SK-N-SH (cell line): ENCODE data around the gene IGHMBP2. TPM values are rescaled to one million over a fixed set of nuclear protein-coding genes. Genes with fewer than 3 reads are reported as not detected.
A peak's percentile ranks its signal among the peaks of the same experiment; 100 is the strongest.

Experiments used
- CTCF ChIA-PET: fragments of 300-600, 350-600 bp; formaldehyde crosslinking; extraction: SDS; loops from one replicate; lab custom pipeline; 2021; lab: Yijun Ruan, JAX
- POLR2A ChIA-PET: fragments of 350-600 bp; sonication (Branson Sonifier 250); formaldehyde crosslinking; extraction: SDS; loops from one replicate; lab custom pipeline; 2020; ENCODE audit warnings: antibody characterized with exemption, inconsistent platforms; lab: Yijun Ruan, JAX
- DNase-seq: peaks from one replicate; pipeline ENCODE4 v3.0.0; 2012
- H2AFZ ChIP-seq: fragments of 200-600 bp; sonication (generic); 2 replicates; pipeline ENCODE4 v1.8.1; 2016; ENCODE audit warnings: antibody characterized with exemption, mild to moderate bottlenecking, low read depth
- H3F3A ChIP-seq: fragments of 200-600 bp; sonication (generic); replicated peaks from 2 replicates; pipeline ENCODE3; 2016; ENCODE audit warnings: antibody characterized with exemption, mild to moderate bottlenecking; ENCODE audit not compliant: insufficient read depth
- H3K27ac ChIP-seq, 2 experiments: fragments of 200-500 bp in 1 of 2; fragments of 200-600 bp in 1 of 2; sonication (Bioruptor generic) in 1 of 2; sonication (generic), shearing (Covaris generic) in 1 of 2; 2 replicates each; pipeline versions ENCODE4 v1.5.1 to v1.6.1; 2014 to 2016; ENCODE audit warnings: low read depth in 2 of 2, inconsistent platforms in 1 of 2, low read length in 1 of 2, mild to moderate bottlenecking in 1 of 2, mixed read lengths in 1 of 2
- H3K27me3 ChIP-seq: fragments of 200-600 bp; sonication (generic), shearing (Covaris generic); 2 replicates; pipeline ENCODE4 v1.6.1; 2016; ENCODE audit warnings: mixed run types; ENCODE audit not compliant: insufficient read depth
- H3K36me3 ChIP-seq, 2 experiments: fragments of 200-500 bp in 1 of 2; fragments of 200-600 bp in 1 of 2; sonication (Bioruptor generic) in 1 of 2; sonication (generic) in 1 of 2; replicated peaks in 1 of 2; 2 replicates each; pipeline versions ENCODE3 to v1.5.1; 2014 to 2016; ENCODE audit warnings: low read length in 1 of 2, mild to moderate bottlenecking in 1 of 2; ENCODE audit not compliant: insufficient read depth in 2 of 2, control insufficient read depth in 1 of 2
- H3K4me1 ChIP-seq, 2 experiments: fragments of 200-500 bp in 1 of 2; fragments of 200-600 bp in 1 of 2; sonication (Bioruptor generic) in 1 of 2; sonication (generic), shearing (Covaris generic) in 1 of 2; 2 replicates each; pipeline versions ENCODE4 v1.5.1 to v1.6.1; 2014 to 2016; ENCODE audit warnings: low read depth in 1 of 2, low read length in 1 of 2, mixed run types in 1 of 2; ENCODE audit not compliant: insufficient read depth in 2 of 2, control insufficient read depth in 1 of 2
- H3K4me2 ChIP-seq: fragments of 200-600 bp; sonication (generic), shearing (Covaris generic); 2 replicates; pipeline ENCODE4 v1.6.1; 2017; ENCODE audit warnings: mixed run types
- H3K4me3 ChIP-seq, 2 experiments: fragments of 200-500 bp in 1 of 2; fragments of 200-600 bp in 1 of 2; sonication (Bioruptor generic) in 1 of 2; sonication (generic), shearing (Covaris generic) in 1 of 2; 2 replicates each; pipeline versions ENCODE4 v1.5.1 to v1.8.1; 2014 to 2016; ENCODE audit warnings: low read depth in 2 of 2, inconsistent platforms in 1 of 2, low read length in 1 of 2, mild to moderate bottlenecking in 1 of 2, mixed read lengths in 1 of 2, moderate library complexity in 1 of 2
- H3K79me2 ChIP-seq: fragments of 200-600 bp; sonication (generic); 2 replicates; pipeline ENCODE4 v1.8.1; 2017; ENCODE audit warnings: mild to moderate bottlenecking; ENCODE audit not compliant: insufficient read depth
- H3K9ac ChIP-seq: fragments of 200-600 bp; sonication (generic); 2 replicates; pipeline ENCODE4 v1.6.1; 2017; ENCODE audit warnings: mixed run types
- H3K9me2 ChIP-seq: fragments of 200-600 bp; sonication (generic); 2 replicates; pipeline ENCODE4 v1.6.1; 2017; ENCODE audit warnings: mixed run types
- H3K9me3 ChIP-seq: fragments of 200-600 bp; sonication (generic); 2 replicates; pipeline ENCODE4 v1.6.1; 2017; ENCODE audit warnings: mixed run types, mild to moderate bottlenecking, moderate library complexity
- H4K20me1 ChIP-seq: fragments of 200-600 bp; sonication (generic); 2 replicates; pipeline ENCODE4 v1.6.1; 2017; ENCODE audit warnings: mild to moderate bottlenecking, mixed run types; ENCODE audit not compliant: insufficient read depth
- EP300 ChIP-seq, 2 experiments: IDR thresholded peaks; 2 replicates each; pipeline versions ENCODE4 v1.4.0 to v1.6.1; 2012; ENCODE audit warnings: borderline replicate concordance in 1 of 2, low read depth in 1 of 2, low read length in 1 of 2
- FOXJ3 ChIP-seq: sonication (generic); formaldehyde crosslinking; IDR thresholded peaks from 2 replicates; pipeline ENCODE4 v1.5.1; 2020; ENCODE audit warnings: mild to moderate bottlenecking, missing genetic modification reagents
- GATA2 ChIP-seq: sonication (generic); formaldehyde crosslinking; IDR thresholded peaks from 2 replicates; pipeline ENCODE4 v1.5.0; 2020; ENCODE audit warnings: mild to moderate bottlenecking, missing genetic modification reagents
- JUND ChIP-seq: IDR thresholded peaks from 2 replicates; pipeline ENCODE4 v1.4.0; 2012
- NFIC ChIP-seq: IDR thresholded peaks from 2 replicates; pipeline ENCODE4 v1.4.0; 2012; ENCODE audit warnings: borderline replicate concordance
- NRF1 ChIP-seq: IDR thresholded peaks from 2 replicates; pipeline ENCODE4 v1.6.1; 2012; ENCODE audit warnings: low read depth, mild to moderate bottlenecking, low read length
- POLR2AphosphoS5 ChIP-seq: IDR thresholded peaks from 2 replicates; pipeline ENCODE4 v1.6.1; 2012; ENCODE audit warnings: low read depth, low read length
- RAD21 ChIP-seq: IDR thresholded peaks from 2 replicates; pipeline ENCODE4 v1.6.1; 2012; ENCODE audit warnings: mild to moderate bottlenecking, low read length
- RCOR1 ChIP-seq: fragments of 150-350 bp; IDR thresholded peaks from 2 replicates; pipeline ENCODE4 v1.6.1; 2017; ENCODE audit warnings: antibody characterized with exemption, low read length
- RFX5 ChIP-seq: IDR thresholded peaks from 2 replicates; pipeline ENCODE4 v1.6.1; 2012; ENCODE audit warnings: mild to moderate bottlenecking, improper control_type of control experiment, low read length
- RXRA ChIP-seq: IDR thresholded peaks from 2 replicates; pipeline ENCODE4 v1.4.0; 2012; ENCODE audit warnings: low read depth, mild to moderate bottlenecking, borderline replicate concordance
- TCF12 ChIP-seq: IDR thresholded peaks from 2 replicates; pipeline ENCODE4 v1.4.0; 2012
- WGBS: methylation state at CpG from one replicate; pipeline ENCODE4 v1.1.6; 2017; ENCODE audit warnings: low lambda C conversion rate; 5-methylcytosine and 5-hydroxymethylcytosine counted together
- polyA plus RNA-seq, 3 experiments: library from polyadenylated mRNA; depleted of rRNA; stranded (reverse); fragments of >200 nt; gene quantifications; 2 replicates each; pipeline ENCODE4 v1.2.3, GENCODE V29; 2012
- TF ChIP-seq, protein P1 (sequence below): fragments of 150-350 bp; IDR thresholded peaks from 2 replicates; pipeline ENCODE4 v1.6.1; 2016; ENCODE audit warnings: mild to moderate bottlenecking, low read depth, low read length
- TF ChIP-seq, protein P2 (sequence below): IDR thresholded peaks from 2 replicates; pipeline ENCODE4; 2012

IGHMBP2 gene
- polyA plus RNA-seq, 1 of the 3 experiments (the other 2 are of a cell fraction): 9.0 TPM

DNA sequence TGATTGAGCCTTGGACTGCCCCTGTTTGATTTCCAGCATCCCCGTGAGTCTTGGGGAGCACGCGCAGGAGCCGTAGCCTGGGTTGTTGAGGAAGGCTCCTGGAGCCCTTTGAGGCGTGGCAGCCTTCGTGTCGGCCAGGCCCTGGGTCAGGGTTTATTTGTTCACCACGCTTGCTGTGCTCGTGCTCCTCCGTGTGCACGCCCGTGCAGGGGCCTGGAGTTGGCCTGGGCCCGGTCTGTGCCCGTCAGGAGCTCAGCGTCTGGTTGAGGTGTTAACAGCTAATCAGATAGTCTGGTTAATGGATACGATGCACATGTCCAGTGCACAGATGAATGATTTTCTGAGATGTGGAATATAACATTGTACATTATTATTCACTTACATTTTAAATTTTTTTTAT, 8.0 kb downstream of the IGHMBP2 start:
- H3K4me1 ChIP-seq: no peaks in the 10 kb centered on the region
- no peak overlapping the region for H3K4me3 ChIP-seq
- H3K36me3 ChIP-seq: peaks cover 25 to 33% of the 10 kb centered on the region in 2 experiments
- no peaks in the 10 kb centered on the region for H3K27me3 ChIP-seq
- no peaks in the 10 kb centered on the region for H3F3A ChIP-seq
- H2AFZ ChIP-seq: no peak overlapping the region
- ChIA-PET CTCF (interaction anchor here (1.1 kb wide), 1 partner anchor 21 kb away, joined by 3 read pairs; no protein-coding TSS in a partner anchor), POLR2A (no interaction called here)
- no peaks in the 10 kb centered on the region for H3K9me3 ChIP-seq
- no peak overlapping the region for H3K9ac ChIP-seq
- H4K20me1 ChIP-seq: no peaks in the 10 kb centered on the region
- TF ChIP-seq JUND (no peak), RCOR1 (no peak), RFX5 (no peak), NRF1 (no peak), EP300 (IDR thresholded peaks at IDR 0.05; ENCODE audit: borderline replicate concordance in 1 of 2, low read depth in 1 of 2, low read length in 1 of 2) (no peak), RAD21 (no peak), GATA2 (CRISPR knock-in tag) (no peak), POLR2AphosphoS5 (no peak), FOXJ3 (CRISPR knock-in tag) (no peak)
- TF ChIP-seq, protein P1, sequence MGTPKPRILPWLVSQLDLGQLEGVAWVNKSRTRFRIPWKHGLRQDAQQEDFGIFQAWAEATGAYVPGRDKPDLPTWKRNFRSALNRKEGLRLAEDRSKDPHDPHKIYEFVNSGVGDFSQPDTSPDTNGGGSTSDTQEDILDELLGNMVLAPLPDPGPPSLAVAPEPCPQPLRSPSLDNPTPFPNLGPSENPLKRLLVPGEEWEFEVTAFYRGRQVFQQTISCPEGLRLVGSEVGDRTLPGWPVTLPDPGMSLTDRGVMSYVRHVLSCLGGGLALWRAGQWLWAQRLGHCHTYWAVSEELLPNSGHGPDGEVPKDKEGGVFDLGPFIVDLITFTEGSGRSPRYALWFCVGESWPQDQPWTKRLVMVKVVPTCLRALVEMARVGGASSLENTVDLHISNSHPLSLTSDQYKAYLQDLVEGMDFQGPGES: no peak
- H3K79me2 ChIP-seq: peaks cover 5% of the 10 kb centered on the region; the same call in 1 of the 2 replicates
- H3K9me2 ChIP-seq: no peaks in the 10 kb centered on the region
- no peak for DNase-seq
- H3K27ac ChIP-seq: no peak overlapping the region
- 96% methylated on average over 8 of the region's 16 CpGs for WGBS
- H3K4me2 ChIP-seq: no peak overlapping the region

DNA sequence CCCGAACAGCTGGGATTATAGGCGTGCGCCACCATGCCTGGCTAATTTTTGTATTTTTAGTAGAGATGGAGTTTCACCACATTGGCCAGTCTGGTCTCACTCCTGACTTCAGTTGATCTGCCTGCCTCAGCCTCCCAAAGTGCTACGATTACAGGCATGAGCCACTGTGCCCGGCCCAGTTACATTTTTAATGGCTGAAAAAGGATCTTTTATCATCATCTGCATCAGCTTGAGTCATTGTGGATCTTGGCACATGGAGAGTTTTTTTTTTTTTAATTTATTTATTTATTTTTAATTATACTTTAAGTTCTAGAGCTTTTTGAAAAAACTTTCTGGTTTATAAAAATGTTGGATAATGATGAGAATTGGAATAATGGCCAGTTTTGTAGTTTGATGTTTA, 8.6 kb downstream of the IGHMBP2 start:
- Histone ChIP-seq H3K27ac (peak overlapping the region in 1 of 2 experiments; percentile 39; a peak in 1 of 4 replicates), H3K9me2 (no peaks in the 10 kb centered on the region), H2AFZ (no peak overlapping the region), H3K4me1 (no peaks in the 10 kb centered on the region), H3K79me2 (peaks cover 5% of the 10 kb centered on the region; the same call in 1 of the 2 replicates), H3K36me3 (peaks cover 25 to 35% of the 10 kb centered on the region in 2 experiments), H3K4me3 (no peak overlapping the region), H3F3A (no peaks in the 10 kb centered on the region), H3K4me2 (no peak overlapping the region), H4K20me1 (no peaks in the 10 kb centered on the region), H3K9me3 (no peaks in the 10 kb centered on the region), H3K9ac (no peak overlapping the region), H3K27me3 (no peaks in the 10 kb centered on the region)
- no peak for DNase-seq
- 81% methylated on average over 5 of the region's 5 CpGs for WGBS
- ChIA-PET CTCF (no interaction called here), POLR2A (no interaction called here)
- TF ChIP-seq TCF12 (no peak), RXRA (no peak), NFIC (0 out of 2 replicates have a peak, but pooled peaks have one; percentile 15)
- TF ChIP-seq, protein P2, sequence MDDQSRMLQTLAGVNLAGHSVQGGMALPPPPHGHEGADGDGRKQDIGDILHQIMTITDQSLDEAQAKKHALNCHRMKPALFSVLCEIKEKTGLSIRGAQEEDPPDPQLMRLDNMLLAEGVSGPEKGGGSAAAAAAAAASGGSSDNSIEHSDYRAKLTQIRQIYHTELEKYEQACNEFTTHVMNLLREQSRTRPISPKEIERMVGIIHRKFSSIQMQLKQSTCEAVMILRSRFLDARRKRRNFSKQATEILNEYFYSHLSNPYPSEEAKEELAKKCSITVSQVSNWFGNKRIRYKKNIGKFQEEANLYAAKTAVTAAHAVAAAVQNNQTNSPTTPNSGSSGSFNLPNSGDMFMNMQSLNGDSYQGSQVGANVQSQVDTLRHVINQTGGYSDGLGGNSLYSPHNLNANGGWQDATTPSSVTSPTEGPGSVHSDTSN: no peak
